ENCODE data around the gene PARD6B.

Gene PARD6B

DNA sequence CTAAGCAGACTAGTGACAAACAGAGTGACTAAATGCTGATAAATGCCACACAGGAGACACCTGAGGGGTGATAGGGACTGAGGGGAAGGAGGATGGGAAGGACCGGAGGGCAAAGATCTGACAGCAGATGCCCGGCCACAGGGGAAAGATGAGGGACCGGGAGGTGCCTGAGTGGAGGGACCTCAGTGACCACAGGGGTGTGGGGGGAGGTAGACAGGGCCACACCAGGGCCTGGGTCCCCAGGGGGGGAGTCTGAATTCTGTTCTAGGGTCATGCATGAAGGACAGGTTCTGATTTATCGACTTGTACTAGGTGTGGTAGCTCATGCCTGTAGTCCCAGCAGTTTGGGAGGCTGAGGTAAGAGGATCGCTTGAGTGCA is 70.4 kb downstream of the PARD6B start:
- DNase-seq: no peak

GRCh38 chr20:50802289-50802688 is 70.9 kb downstream of the PARD6B start:
- no peak for DNase-seq

GRCh38 chr20:50804437-50805348 is 73.3 kb downstream of the PARD6B start:
- no peak for DNase-seq

- no peak for DNase-seq
These were observed 73.9 kb downstream of the PARD6B start for GRCh38 chr20:50805349-50805684.

- no peak for DNase-seq
These were observed 74.9 kb downstream of the PARD6B start for GRCh38 chr20:50806126-50806768.
